ENCODE measurements around the gene KLHL22. TPM values are rescaled to one million over a fixed set of nuclear protein-coding genes. Genes with fewer than 3 reads are reported as not detected.

Gene KLHL22
- polyA plus RNA-seq, 2 donors: 5.7 to 6.3 TPM

Other genes starting within 250 kb of the KLHL22 start
- gene RTN4R, start 227.5 kb downstream of the KLHL22 start, polyA plus RNA-seq: 1 to 10 TPM; 1.9 to 2.5 TPM
- 10 to 100 TPM; 43.9 to 44.7 TPM for gene DGCR6L, start 175.7 kb downstream of the KLHL22 start, polyA plus RNA-seq
- gene ZNF74, start 101.6 kb downstream of the KLHL22 start, polyA plus RNA-seq: 1 to 10 TPM; 3.8 to 4.0 TPM
- 1 to 10 TPM in 1 of 2 donors, under 1 TPM in 1; 0.57 to 1.0 TPM for gene SCARF2, start 58.0 kb downstream of the KLHL22 start, polyA plus RNA-seq
- 10 to 100 TPM; 31.0 to 55.9 TPM for gene MED15, start 11.8 kb upstream of the KLHL22 start, polyA plus RNA-seq